ENCODE data around the gene DENND11. TPM values are rescaled to one million over a fixed set of nuclear protein-coding genes. Genes with fewer than 3 reads are reported as not detected.
A peak's percentile ranks its signal among the peaks of the same experiment; 100 is the strongest.

DENND11 gene
- total RNA-seq, 1 donor from 2014 or later = 32.0 TPM

DNA sequence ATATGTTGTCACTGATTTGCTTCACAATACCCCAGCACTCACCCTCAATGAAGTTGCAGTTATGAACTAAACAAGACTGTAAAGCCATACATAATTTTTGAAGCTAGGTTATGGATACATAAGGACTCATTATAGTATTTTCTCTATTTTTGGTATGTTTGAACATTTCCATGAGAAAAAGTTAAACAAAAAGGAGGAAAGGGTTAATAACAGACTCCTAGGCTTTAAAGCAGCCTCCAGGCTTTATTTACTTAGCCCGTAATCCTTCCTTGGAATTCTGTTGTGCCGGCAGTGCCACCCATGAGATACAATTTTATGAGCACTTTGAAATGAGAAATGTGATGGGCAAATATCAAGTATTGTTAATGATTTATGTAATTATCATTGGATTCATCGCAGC, 2.1 kb upstream of the DENND11 start:
- H3K27me3 Mint-ChIP-seq (ENCODE audit: low read depth) = peaks cover 23% of the 10 kb centered on the region
- intact Hi-C loops (cut with micrococcal nuclease) = loop anchor here (5.0 kb wide), 1 partner anchor 42 kb away; no protein-coding TSS in a partner anchor

DNA sequence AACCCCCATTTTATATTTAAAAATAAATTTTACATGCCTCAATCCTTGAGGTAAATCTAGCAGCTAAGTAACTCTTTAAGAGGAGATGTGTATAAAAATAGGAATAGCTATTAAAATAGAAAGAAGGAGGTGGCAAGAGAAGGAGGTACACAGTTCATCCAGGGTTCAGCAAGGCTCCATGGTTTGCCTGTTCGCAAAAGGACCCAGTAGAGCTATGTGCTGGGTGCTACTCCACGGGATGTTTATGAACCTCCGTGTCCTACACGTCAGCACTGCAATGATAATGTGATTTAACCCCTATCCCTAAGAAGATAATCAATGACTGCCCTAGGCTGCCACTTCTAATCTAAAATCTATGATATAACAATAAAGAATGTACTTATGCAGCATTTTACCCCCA, 926 bp upstream of the DENND11 start:
- no peak overlapping the region for H3K4me3 Mint-ChIP-seq (ENCODE audit: low read depth)
- no peaks in the 10 kb centered on the region for H3K9me3 Mint-ChIP-seq
- DNase-seq (ENCODE audit: low spot score) = no peak
- peaks cover 32% of the 10 kb centered on the region for H3K4me1 Mint-ChIP-seq (ENCODE audit: low read depth)
- peaks cover 10% of the 10 kb centered on the region for H3K36me3 Mint-ChIP-seq (ENCODE audit: low read depth)
- H3K27me3 Mint-ChIP-seq (ENCODE audit: low read depth) = peaks cover 23% of the 10 kb centered on the region
- intact Hi-C loops (cut with micrococcal nuclease) = loop anchor here (1.0 to 5.0 kb wide), 2 partner anchors 35 to 41 kb away; partner anchors contain the start of gene SSBP1
- no peak overlapping the region for H3K27ac Mint-ChIP-seq

More for the DNA sequence above, 2.1 kb upstream of the DENND11 start:
- Mint-ChIP-seq H3K4me1 (ENCODE audit: low read depth) (peaks cover 21% of the 10 kb centered on the region), H3K36me3 (ENCODE audit: low read depth) (peaks cover 10% of the 10 kb centered on the region), H3K4me3 (ENCODE audit: low read depth) (no peak overlapping the region), H3K9me3 (no peaks in the 10 kb centered on the region), H3K27ac (no peak overlapping the region)
- DNase-seq (ENCODE audit: low spot score) = no peak

DNA sequence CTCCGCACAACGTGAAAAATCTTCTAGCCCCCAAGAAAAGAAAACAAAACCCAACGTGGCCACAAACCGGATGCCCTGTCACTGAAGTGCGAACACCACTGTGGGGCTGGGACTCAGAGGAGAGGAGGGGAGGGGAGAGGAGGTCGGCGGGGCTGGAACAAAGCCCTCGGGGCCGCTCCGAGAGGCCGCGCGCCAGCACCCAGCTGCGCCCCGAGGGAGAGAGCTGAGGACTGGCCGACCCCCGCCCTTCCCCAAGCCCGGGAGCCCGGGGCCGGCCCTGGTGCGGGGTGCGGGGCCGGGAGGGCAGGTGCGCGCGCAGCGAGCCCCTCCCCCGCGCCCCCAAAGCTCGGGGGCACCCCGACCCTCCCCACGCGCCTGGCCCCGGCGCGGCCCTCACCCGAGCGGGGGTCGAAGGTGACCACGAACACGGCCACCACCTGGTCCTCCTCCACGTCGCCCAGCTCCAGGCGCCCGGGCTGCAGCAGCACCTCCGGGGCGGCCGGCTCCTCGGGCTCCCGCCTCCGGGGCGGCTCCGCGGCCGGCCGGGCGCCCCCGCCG, 398 bp downstream of the DENND11 start:
- Mint-ChIP-seq H3K9me3 (no peaks in the 10 kb centered on the region), H3K36me3 (ENCODE audit: low read depth) (peaks cover 10% of the 10 kb centered on the region), H3K27ac (peak overlapping the region; percentile 44), H3K4me3 (ENCODE audit: low read depth) (peak overlapping the region; percentile 81), H3K27me3 (ENCODE audit: low read depth) (peaks cover 18% of the 10 kb centered on the region), H3K4me1 (ENCODE audit: low read depth) (peaks cover 32% of the 10 kb centered on the region)
- intact Hi-C loops (cut with micrococcal nuclease) = loop anchor here (1.0 to 5.0 kb wide), 3 partner anchors 27 to 39 kb away; partner anchors contain the start of gene SSBP1
- peak; percentile 65 for DNase-seq (ENCODE audit: low spot score)

DNA sequence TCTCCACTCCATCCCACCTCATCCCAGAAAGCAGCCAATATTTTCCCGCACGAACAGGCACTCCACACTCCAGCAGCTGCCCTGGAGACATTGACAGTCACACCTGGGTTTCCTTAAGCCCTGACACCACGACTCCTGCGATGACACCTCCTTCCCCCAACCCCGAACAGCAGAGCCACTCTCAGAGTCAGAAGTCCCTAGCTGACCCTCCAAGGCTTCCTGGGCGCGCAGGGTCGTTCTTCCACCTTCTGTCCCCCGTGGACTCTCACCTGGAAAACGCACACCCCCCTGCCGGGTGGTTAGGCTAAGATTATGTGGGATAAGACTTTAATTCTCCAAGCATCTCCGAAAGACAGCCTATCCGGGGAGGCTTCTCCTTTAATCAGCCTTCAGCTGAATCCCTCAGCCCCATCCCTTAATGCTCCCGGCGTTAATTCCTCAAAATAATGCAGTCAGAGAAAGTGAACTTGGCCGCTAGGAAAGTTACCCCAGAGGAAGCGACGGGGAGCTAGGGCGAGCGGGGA, 1.1 kb downstream of the DENND11 start:
- Mint-ChIP-seq H3K9me3 (no peaks in the 10 kb centered on the region), H3K4me1 (ENCODE audit: low read depth) (peaks cover 32% of the 10 kb centered on the region)

DNA sequence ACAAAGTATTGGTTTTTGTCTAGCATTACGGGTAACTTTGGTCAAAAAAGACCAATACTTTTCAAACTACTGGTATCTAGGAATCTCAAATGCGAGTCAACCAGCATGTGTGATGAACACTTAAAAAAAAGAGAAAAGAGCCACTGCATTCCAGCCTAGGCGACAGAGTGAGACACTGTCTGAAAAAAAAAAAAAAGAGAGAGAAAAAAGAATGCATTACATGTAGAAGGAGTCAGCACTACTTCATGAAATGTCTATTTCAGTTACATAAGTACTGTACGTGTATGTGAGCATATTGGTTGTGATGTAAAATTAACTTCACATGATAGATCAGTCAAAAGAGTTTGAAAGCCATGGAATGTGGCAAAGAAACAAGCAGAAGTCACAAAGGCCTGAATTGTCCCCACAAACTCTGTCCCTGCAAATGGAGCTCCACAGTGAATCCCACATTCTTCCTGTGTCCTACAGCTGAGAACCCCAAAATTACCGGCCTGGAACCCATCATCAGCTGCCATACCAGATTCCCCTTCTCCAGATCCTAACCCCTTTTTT, 1.6 kb downstream of the DENND11 start:
- peaks cover 32% of the 10 kb centered on the region for H3K4me1 Mint-ChIP-seq (ENCODE audit: low read depth)
- peaks cover 10% of the 10 kb centered on the region for H3K36me3 Mint-ChIP-seq (ENCODE audit: low read depth)
- DNase-seq (ENCODE audit: low spot score) = no peak
- peak overlapping the region; percentile 68 for H3K4me3 Mint-ChIP-seq (ENCODE audit: low read depth)
- H3K27ac Mint-ChIP-seq = peak overlapping the region; percentile 58
- intact Hi-C loops (cut with micrococcal nuclease) = loop anchor here (2.0 to 5.0 kb wide), 2 partner anchors 26 to 38 kb away; no protein-coding TSS in a partner anchor
- no peaks in the 10 kb centered on the region for H3K9me3 Mint-ChIP-seq
- H3K27me3 Mint-ChIP-seq (ENCODE audit: low read depth) = peaks cover 17% of the 10 kb centered on the region

More for the DNA sequence above, 1.1 kb downstream of the DENND11 start:
- DNase-seq (ENCODE audit: low spot score) = no peak
- peak overlapping the region; percentile 68 for H3K4me3 Mint-ChIP-seq (ENCODE audit: low read depth)
- intact Hi-C loops (cut with micrococcal nuclease) = loop anchor here (2.0 to 5.0 kb wide), 2 partner anchors 26 to 39 kb away; no protein-coding TSS in a partner anchor
- peaks cover 10% of the 10 kb centered on the region for H3K36me3 Mint-ChIP-seq (ENCODE audit: low read depth)
- H3K27ac Mint-ChIP-seq = peak overlapping the region; percentile 58
- peaks cover 18% of the 10 kb centered on the region for H3K27me3 Mint-ChIP-seq (ENCODE audit: low read depth)

DNA sequence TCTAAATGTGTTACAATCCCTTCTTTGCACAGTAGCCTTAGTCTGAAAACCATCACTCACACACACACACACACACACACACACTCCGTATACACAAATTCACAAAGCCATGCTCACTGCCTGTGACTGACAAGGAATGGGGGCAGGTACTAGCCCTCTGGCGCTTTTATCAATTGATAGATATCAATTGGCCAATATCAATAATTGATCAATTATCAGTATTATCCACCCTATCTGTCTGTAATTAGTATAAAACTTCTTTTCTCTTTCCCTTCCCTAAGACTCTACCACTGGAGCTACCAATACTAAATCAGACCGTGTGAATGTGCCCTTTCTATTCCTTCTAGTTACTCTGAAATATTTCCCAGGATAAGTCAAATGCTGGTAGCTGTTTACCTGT, 2.1 kb downstream of the DENND11 start:
- Mint-ChIP-seq H3K4me1 (ENCODE audit: low read depth) (peaks cover 32% of the 10 kb centered on the region), H3K4me3 (ENCODE audit: low read depth) (peak overlapping the region; percentile 68), H3K27ac (no peak overlapping the region), H3K9me3 (no peaks in the 10 kb centered on the region), H3K36me3 (ENCODE audit: low read depth) (peaks cover 10% of the 10 kb centered on the region), H3K27me3 (ENCODE audit: low read depth) (peaks cover 15% of the 10 kb centered on the region)
- intact Hi-C loops (cut with micrococcal nuclease) = loop anchor here (2.0 to 5.0 kb wide), 2 partner anchors 25 to 38 kb away; no protein-coding TSS in a partner anchor
- no peak for DNase-seq (ENCODE audit: low spot score)

DNA sequence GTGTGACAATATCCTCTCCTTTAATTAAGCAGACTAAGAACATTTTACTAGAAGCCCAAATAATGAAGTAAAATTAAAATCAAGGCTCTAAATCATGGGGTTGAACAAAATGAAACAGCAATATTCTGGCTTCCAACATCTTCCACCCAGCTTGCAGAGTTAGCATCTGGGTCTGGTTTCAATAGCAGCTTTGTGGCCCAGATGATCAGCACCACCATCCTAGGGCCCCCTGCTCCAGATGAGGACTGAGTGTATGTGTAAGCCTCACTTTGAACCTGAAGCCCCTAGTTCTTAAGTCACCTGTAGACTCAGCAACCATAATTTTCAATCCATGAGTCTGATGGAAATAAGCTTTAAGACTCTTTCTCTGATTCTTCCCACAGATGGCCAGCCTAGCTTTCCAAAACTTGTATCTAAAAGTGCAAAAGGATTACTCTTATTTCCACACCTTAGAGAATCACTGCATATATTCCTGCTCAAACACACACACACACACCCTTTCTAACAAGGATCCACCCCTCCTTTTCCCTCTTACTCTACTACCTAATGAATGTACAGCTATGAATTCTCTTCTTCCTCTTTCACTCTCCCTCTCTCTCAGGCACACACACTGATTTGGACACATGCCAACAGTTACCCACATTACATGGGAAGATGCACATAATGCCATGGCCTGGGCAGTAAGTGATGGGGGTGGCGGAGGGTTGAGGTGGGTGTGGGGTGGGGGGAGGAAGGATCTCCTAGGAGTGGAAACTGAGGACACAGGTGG, 3.5 kb downstream of the DENND11 start:
- no peaks in the 10 kb centered on the region for H3K9me3 Mint-ChIP-seq
- peaks cover 14% of the 10 kb centered on the region for H3K36me3 Mint-ChIP-seq (ENCODE audit: low read depth)
- intact Hi-C loops (cut with micrococcal nuclease) = no loop called here
- H3K27me3 Mint-ChIP-seq (ENCODE audit: low read depth) = peaks cover 6% of the 10 kb centered on the region
- H3K4me1 Mint-ChIP-seq (ENCODE audit: low read depth) = peaks cover 32% of the 10 kb centered on the region
- no peak overlapping the region for H3K4me3 Mint-ChIP-seq (ENCODE audit: low read depth)
- no peak for DNase-seq (ENCODE audit: low spot score)
- H3K27ac Mint-ChIP-seq = no peak overlapping the region

DNA sequence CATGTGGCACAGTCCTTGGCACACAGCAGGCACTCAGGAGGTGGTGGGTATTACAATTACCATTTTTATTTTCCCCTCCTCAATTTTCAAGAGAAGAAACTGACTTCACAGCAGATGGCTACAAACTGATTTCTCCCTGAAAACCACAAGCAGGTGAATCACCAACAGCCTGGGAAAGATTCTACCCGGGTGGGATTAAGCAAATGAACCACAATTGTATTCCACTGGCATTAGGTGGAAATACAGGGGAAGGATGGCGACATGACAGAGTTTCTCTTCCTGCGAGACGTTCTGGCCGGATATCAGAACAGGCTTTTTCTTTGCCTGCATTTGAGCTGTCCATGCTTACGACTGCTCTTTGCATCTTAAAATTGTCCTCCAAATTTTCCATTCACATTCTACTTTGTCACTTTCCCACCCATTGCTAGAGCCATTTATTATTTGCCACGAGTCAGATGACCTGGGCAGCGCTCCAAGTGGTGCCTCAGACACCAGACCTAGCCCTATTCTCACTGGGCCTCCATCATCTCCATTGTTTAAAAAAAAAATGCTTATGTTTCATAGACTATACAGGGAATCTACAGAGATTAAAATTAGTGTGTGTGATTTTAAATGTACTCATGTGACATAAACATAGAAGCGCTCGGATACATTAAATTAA, 4.6 kb downstream of the DENND11 start:
- intact Hi-C loops (cut with micrococcal nuclease) = no loop called here
- Mint-ChIP-seq H3K27me3 (ENCODE audit: low read depth) (no peaks in the 10 kb centered on the region), H3K9me3 (no peaks in the 10 kb centered on the region), H3K4me1 (ENCODE audit: low read depth) (peaks cover 29% of the 10 kb centered on the region), H3K4me3 (ENCODE audit: low read depth) (no peak overlapping the region), H3K36me3 (ENCODE audit: low read depth) (peaks cover 14% of the 10 kb centered on the region), H3K27ac (no peak overlapping the region)
- DNase-seq (ENCODE audit: low spot score) = no peak

DNA sequence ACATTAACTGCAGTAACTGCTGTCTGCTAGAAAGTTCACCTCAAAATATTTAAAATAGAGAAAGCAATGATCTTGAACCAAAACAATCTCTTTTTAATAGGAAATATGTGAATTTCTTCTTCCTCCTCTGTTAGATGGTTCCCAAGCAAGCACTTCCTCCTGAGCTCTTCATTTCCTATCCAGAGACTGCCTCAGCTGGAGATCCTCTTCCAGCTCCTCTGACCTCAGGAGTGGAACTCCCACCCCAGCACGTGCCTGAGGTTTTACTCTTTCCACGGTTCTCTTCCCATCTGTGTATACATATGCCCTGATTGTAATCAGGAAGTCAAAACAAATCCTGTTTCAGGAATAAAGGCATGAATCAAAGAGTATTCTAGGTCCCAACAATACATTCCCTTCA, 5.6 kb downstream of the DENND11 start:
- Mint-ChIP-seq H3K27ac (no peak overlapping the region), H3K4me1 (ENCODE audit: low read depth) (peaks cover 28% of the 10 kb centered on the region), H3K4me3 (ENCODE audit: low read depth) (no peak overlapping the region), H3K27me3 (ENCODE audit: low read depth) (no peaks in the 10 kb centered on the region), H3K36me3 (ENCODE audit: low read depth) (peaks cover 14% of the 10 kb centered on the region), H3K9me3 (no peaks in the 10 kb centered on the region)
- intact Hi-C loops (cut with micrococcal nuclease) = no loop called here
- DNase-seq (ENCODE audit: low spot score) = no peak

DNA sequence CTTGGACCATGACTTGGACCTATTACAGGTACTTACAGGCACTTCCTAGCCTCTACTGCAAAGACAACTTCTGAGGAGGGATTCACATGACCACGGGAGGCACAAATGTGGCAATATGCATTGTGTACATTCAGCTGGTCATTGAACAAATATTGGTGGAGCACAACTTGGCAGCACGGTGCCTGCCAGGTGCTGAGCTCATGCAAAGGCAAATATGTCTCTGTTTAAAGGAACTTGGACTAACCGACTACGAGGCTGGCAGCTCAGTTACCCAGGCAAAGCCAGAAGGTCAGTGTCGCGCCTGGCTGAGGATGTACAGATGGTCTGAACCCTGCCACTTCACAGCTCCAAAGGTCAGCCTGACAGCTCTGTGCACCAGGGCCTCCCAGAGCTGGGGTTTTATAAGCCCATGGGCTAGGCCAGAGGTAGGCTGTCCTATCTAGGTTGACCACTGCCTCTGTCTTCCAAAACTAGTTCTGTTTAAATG, 6.1 kb downstream of the DENND11 start:
- no peaks in the 10 kb centered on the region for H3K9me3 Mint-ChIP-seq
- no peak overlapping the region for H3K27ac Mint-ChIP-seq
- H3K4me1 Mint-ChIP-seq (ENCODE audit: low read depth) = peaks cover 25% of the 10 kb centered on the region
- DNase-seq (ENCODE audit: low spot score) = no peak
- H3K4me3 Mint-ChIP-seq (ENCODE audit: low read depth) = no peak overlapping the region
- intact Hi-C loops (cut with micrococcal nuclease) = no loop called here
- H3K36me3 Mint-ChIP-seq (ENCODE audit: low read depth) = peaks cover 12% of the 10 kb centered on the region
- no peaks in the 10 kb centered on the region for H3K27me3 Mint-ChIP-seq (ENCODE audit: low read depth)

DNA sequence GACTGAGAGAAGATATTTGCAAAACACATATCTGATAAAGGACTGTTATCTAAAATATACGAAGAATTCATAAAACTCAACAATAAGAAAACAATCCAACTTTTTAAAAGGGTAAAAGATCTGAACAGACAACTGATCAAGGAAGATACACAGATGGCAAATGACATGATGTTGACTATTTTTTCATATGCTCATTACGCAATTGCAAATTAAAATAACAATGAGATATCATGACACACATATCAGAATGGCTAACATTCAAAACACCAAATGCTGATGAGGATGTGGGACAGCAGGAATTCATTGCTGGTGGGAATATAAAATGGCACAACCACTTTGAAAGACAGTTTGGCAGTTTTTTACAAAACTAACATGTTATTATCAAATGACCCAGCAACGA, 8.9 kb downstream of the DENND11 start:
- Mint-ChIP-seq H3K27me3 (ENCODE audit: low read depth) (no peaks in the 10 kb centered on the region), H3K4me3 (ENCODE audit: low read depth) (no peak overlapping the region), H3K9me3 (no peaks in the 10 kb centered on the region), H3K36me3 (ENCODE audit: low read depth) (peaks cover 14% of the 10 kb centered on the region), H3K4me1 (ENCODE audit: low read depth) (peaks cover under 1% of the 10 kb centered on the region), H3K27ac (no peak overlapping the region)
- intact Hi-C loops (cut with micrococcal nuclease) = no loop called here
- DNase-seq (ENCODE audit: low spot score) = no peak

DNA sequence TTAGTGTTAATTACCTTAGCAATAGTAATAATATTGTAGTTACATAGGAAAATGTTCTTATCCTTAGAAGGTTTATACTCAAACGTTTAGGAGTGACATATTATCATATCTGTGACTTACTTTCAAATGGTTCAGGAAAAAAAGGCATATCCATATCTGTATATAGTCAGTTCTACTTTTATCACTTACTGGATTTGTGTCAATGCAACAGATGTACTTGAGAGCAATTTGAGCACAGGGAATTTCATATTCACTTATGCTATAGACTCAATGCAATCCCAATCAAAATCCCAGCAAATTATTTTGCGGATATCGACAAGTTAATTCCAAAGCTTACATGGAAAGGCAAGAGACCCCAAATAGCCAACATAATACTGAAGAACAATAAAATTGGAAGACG, 10.0 kb downstream of the DENND11 start:
- Mint-ChIP-seq H3K9me3 (no peaks in the 10 kb centered on the region), H3K4me3 (ENCODE audit: low read depth) (no peak overlapping the region), H3K27me3 (ENCODE audit: low read depth) (no peaks in the 10 kb centered on the region), H3K4me1 (ENCODE audit: low read depth) (peaks cover 3% of the 10 kb centered on the region), H3K27ac (no peak overlapping the region), H3K36me3 (ENCODE audit: low read depth) (peaks cover 18% of the 10 kb centered on the region)
- intact Hi-C loops (cut with micrococcal nuclease) = no loop called here
- no peak for DNase-seq (ENCODE audit: low spot score)

All from activated T-helper 2 cell treated with anti-CD3 and anti-CD28 coated beads, Interferon-gamma antibody, Interleukin-2, Interleukin-4, amounts not matched to agents 10 μg/mL and 5 μg/mL and 100 μg/mL, durations not matched to agents 14 hours and 24 hours and 36 hours (primary cell).